Mesendoderm (in vitro differentiated cells): ENCODE results near the gene PTPN18.
"Not testable (repeated sequence)": the region's sequence is repeated elsewhere in the genome, so short reads cannot be mapped to it uniquely, and the experiment has no call there.

ENCODE experiments used
- DNase-seq: peaks from one replicate; pipeline ENCODE4 v3.0.0; 2013
- H2AK5ac ChIP-seq: 2 replicates; pipeline ENCODE4 v1.6.1; 2013; ENCODE audit warnings: low read length, inconsistent platforms
- H2BK120ac ChIP-seq: 2 replicates; pipeline ENCODE4 v1.6.1; 2013; ENCODE audit warnings: low read depth, mild to moderate bottlenecking, low read length, moderate library complexity, mixed read lengths
- H2BK15ac ChIP-seq: replicated peaks from 2 replicates; pipeline ENCODE4 v1.6.1; 2013; ENCODE audit warnings: low read depth, mild to moderate bottlenecking, moderate library complexity
- H2BK5ac ChIP-seq: 2 replicates; pipeline ENCODE4 v1.6.1; 2013; ENCODE audit warnings: low read length, inconsistent platforms
- H3K18ac ChIP-seq: 2 replicates; pipeline ENCODE4 v1.6.1; 2013; ENCODE audit warnings: mild to moderate bottlenecking, low read length, mixed read lengths
- H3K23ac ChIP-seq: one replicate; pipeline ENCODE4 v1.6.1; 2013; ENCODE audit warnings: low read length
- H3K27ac ChIP-seq: 2 replicates; pipeline ENCODE4 v1.5.1; 2013; ENCODE audit warnings: low read depth, mild to moderate bottlenecking, inconsistent platforms, low read length, moderate library complexity
- H3K27me3 ChIP-seq: 2 replicates; pipeline ENCODE4 v1.6.1; 2013; ENCODE audit warnings: low read length, control low read depth, mild to moderate bottlenecking, inconsistent platforms; ENCODE audit not compliant: insufficient read depth, poor library complexity
- H3K36me3 ChIP-seq: 2 replicates; pipeline ENCODE4 v1.6.1; 2013; ENCODE audit warnings: low read length, inconsistent platforms; ENCODE audit not compliant: control insufficient read depth, insufficient read depth
- H3K4ac ChIP-seq: one replicate; pipeline ENCODE4 v1.6.1; 2013; ENCODE audit warnings: low read depth, mild to moderate bottlenecking, low read length, moderate library complexity
- H3K4me1 ChIP-seq: 2 replicates; pipeline ENCODE4 v1.6.1; 2013; ENCODE audit warnings: low read depth, low read length, inconsistent platforms; ENCODE audit not compliant: control insufficient read depth
- H3K4me2 ChIP-seq: 2 replicates; pipeline ENCODE4 v1.6.1; 2013; ENCODE audit warnings: low read length
- H3K4me3 ChIP-seq: 2 replicates; pipeline ENCODE4 v1.5.1; 2013; ENCODE audit warnings: mild to moderate bottlenecking, low read length
- H3K56ac ChIP-seq: one replicate; pipeline ENCODE4 v1.6.1; 2013; ENCODE audit warnings: low read length
- H3K79me1 ChIP-seq: 2 replicates; pipeline ENCODE4 v1.6.1; 2013; ENCODE audit warnings: low read length, inconsistent platforms
- H3K79me2 ChIP-seq: 2 replicates; pipeline ENCODE4 v1.6.1; 2013; ENCODE audit warnings: mild to moderate bottlenecking, low read length; ENCODE audit not compliant: control insufficient read depth, insufficient read depth
- H3K9ac ChIP-seq: 2 replicates; pipeline ENCODE4 v1.6.1; 2013; ENCODE audit warnings: low read length, inconsistent platforms
- H4K5ac ChIP-seq: one replicate; pipeline ENCODE4 v1.6.1; 2013; ENCODE audit warnings: low read length
- H4K8ac ChIP-seq: one replicate; pipeline ENCODE4 v1.6.1; 2013; ENCODE audit warnings: low read depth, mild to moderate bottlenecking, control low read depth, low read length, moderate library complexity
- WGBS: extraction: QIAGEN DNeasy Blood & Tissue Kit; methylation state at CpG from one replicate; pipeline ENCODE4 v1.1.7; 2013; ENCODE audit warnings: low lambda C conversion rate, missing lambda C conversion rate; ENCODE audit not compliant: insufficient coverage; ENCODE audit errors: extremely low coverage; 5-methylcytosine and 5-hydroxymethylcytosine counted together

PTPN18 gene

GRCh38 chr2:130391058-130391871 is 35.4 kb downstream of the PTPN18 start:
- no CpG with 5 or more reads among the region's 59 CpGs for WGBS
- H3K36me3 ChIP-seq = no peaks in the 10 kb centered on the region
- no peak overlapping the region for H2BK120ac ChIP-seq
- H3K56ac ChIP-seq = peak overlapping the region; percentile 90
- H2AK5ac ChIP-seq = no peak overlapping the region
- peak overlapping the region; percentile 90 for H3K4me2 ChIP-seq
- no peaks in the 10 kb centered on the region for H3K27me3 ChIP-seq
- peak overlapping the region; percentile 74 for H3K9ac ChIP-seq
- no peak overlapping the region for H3K23ac ChIP-seq
- peaks cover 2% of the 10 kb centered on the region for H3K4me1 ChIP-seq
- H2BK5ac ChIP-seq = no peak overlapping the region
- no peak overlapping the region for H4K8ac ChIP-seq
- no peaks in the 10 kb centered on the region for H3K79me2 ChIP-seq
- no peak overlapping the region for H3K27ac ChIP-seq
- H3K4me3 ChIP-seq = peak overlapping the region; percentile 53
- H3K18ac ChIP-seq = peak overlapping the region; percentile 36
- H4K5ac ChIP-seq = no peak overlapping the region
- H3K4ac ChIP-seq = no peak overlapping the region
- H3K79me1 ChIP-seq = no peaks in the 10 kb centered on the region
- peak; percentile 73 for DNase-seq
- H2BK15ac ChIP-seq = no peak overlapping the region

- Histone ChIP-seq H3K18ac (no peak overlapping the region), H3K23ac (no peak overlapping the region), H3K4me2 (peak overlapping the region; percentile 90), H3K27me3 (no peaks in the 10 kb centered on the region), H4K8ac (no peak overlapping the region), H3K79me2 (no peaks in the 10 kb centered on the region), H2AK5ac (no peak overlapping the region), H3K9ac (peak overlapping the region; percentile 74), H3K27ac (no peak overlapping the region), H3K4ac (no peak overlapping the region), H3K36me3 (no peaks in the 10 kb centered on the region), H3K56ac (peak overlapping the region; percentile 90), H3K4me3 (no peak overlapping the region), H4K5ac (no peak overlapping the region), H3K79me1 (no peaks in the 10 kb centered on the region), H3K4me1 (peaks cover 2% of the 10 kb centered on the region), H2BK5ac (no peak overlapping the region), H2BK120ac (no peak overlapping the region), H2BK15ac (no peak overlapping the region)
- DNase-seq = no peak
- WGBS = no CpG with 5 or more reads among the region's 17 CpGs
Measured at GRCh38 chr2:130391872-130392670, 36.2 kb downstream of the PTPN18 start.

- no peak overlapping the region for H3K4me2 ChIP-seq
- no peak overlapping the region for H3K9ac ChIP-seq
- H3K56ac ChIP-seq = peak overlapping the region; percentile 22
- no peak overlapping the region for H2BK120ac ChIP-seq
- H3K36me3 ChIP-seq = no peaks in the 10 kb centered on the region
- no peak overlapping the region for H4K8ac ChIP-seq
- WGBS = no CpG with 5 or more reads among the region's 7 CpGs
- no peak overlapping the region for H3K4me3 ChIP-seq
- no peaks in the 10 kb centered on the region for H3K27me3 ChIP-seq
- H3K4me1 ChIP-seq = peaks cover 2% of the 10 kb centered on the region
- H3K27ac ChIP-seq = peak overlapping the region; percentile 0
- H2AK5ac ChIP-seq = no peak overlapping the region
- no peaks in the 10 kb centered on the region for H3K79me2 ChIP-seq
- H4K5ac ChIP-seq = no peak overlapping the region
- H3K4ac ChIP-seq = no peak overlapping the region
- H2BK5ac ChIP-seq = no peak overlapping the region
- H2BK15ac ChIP-seq = no peak overlapping the region
- H3K18ac ChIP-seq = no peak overlapping the region
- no peak overlapping the region for H3K23ac ChIP-seq
- DNase-seq = peak; percentile 96
- H3K79me1 ChIP-seq = no peaks in the 10 kb centered on the region
Measured at GRCh38 chr2:130393318-130393910, 37.6 kb downstream of the PTPN18 start.

GRCh38 chr2:130406280-130406679 is 50.4 kb downstream of the PTPN18 start:
- no CpG with 5 or more reads among the region's 2 CpGs for WGBS
- not testable (repeated sequence) for DNase-seq, H3K18ac ChIP-seq, H2BK15ac ChIP-seq, H4K5ac ChIP-seq, H3K56ac ChIP-seq, H2BK120ac ChIP-seq, H3K4me3 ChIP-seq, H3K9ac ChIP-seq, H3K27ac ChIP-seq, H3K4me1 ChIP-seq, H3K4ac ChIP-seq, H3K79me2 ChIP-seq, H3K4me2 ChIP-seq, H3K36me3 ChIP-seq, H2AK5ac ChIP-seq, H4K8ac ChIP-seq, H3K79me1 ChIP-seq, H3K23ac ChIP-seq, H3K27me3 ChIP-seq, H2BK5ac ChIP-seq

GRCh38 chr2:130416693-130417092 is 60.8 kb downstream of the PTPN18 start:
- H3K23ac ChIP-seq, H3K4me2 ChIP-seq, H3K27ac ChIP-seq, H3K4me3 ChIP-seq, H3K4ac ChIP-seq, DNase-seq, H2BK120ac ChIP-seq, H3K36me3 ChIP-seq, H3K56ac ChIP-seq, H3K79me2 ChIP-seq, H3K79me1 ChIP-seq, H2BK15ac ChIP-seq, H4K8ac ChIP-seq, H3K27me3 ChIP-seq, H3K9ac ChIP-seq, H4K5ac ChIP-seq, H2AK5ac ChIP-seq, H3K4me1 ChIP-seq, H2BK5ac ChIP-seq, H3K18ac ChIP-seq: not testable (repeated sequence)
- WGBS = no CpG with 5 or more reads among the region's 1 CpG
